Measurements from ENCODE around the gene SCUBE3. TPM values are rescaled to one million over a fixed set of nuclear protein-coding genes. Genes with fewer than 3 reads are reported as not detected.

SCUBE3 gene
- total and polyA plus RNA-seq, 2 of the 13 experiments (the other 11 are each of a cell fraction or from before 2014, with no cell fraction given) = not detected

- TF ChIP-seq POGK (CRISPR knock-in tag; conservative IDR thresholded peaks at IDR 0.05) (peak; percentile 88; the same call in 1 of the 2 replicates), HIC2 (CRISPR knock-in tag; IDR thresholded peaks at IDR 0.05; ENCODE audit: low read depth) (peak; percentile 77; the same call in 1 of the 2 replicates), MXD4 (CRISPR knock-in tag; IDR thresholded peaks at IDR 0.05) (peak; percentile 63), ZNF7 (CRISPR knock-in tag; IDR thresholded peaks at IDR 0.05) (no peak), HMGXB4 (CRISPR knock-in tag; IDR thresholded peaks at IDR 0.05; ENCODE audit: borderline replicate concordance in 1 of 2, low read depth in 1 of 2) (peak; percentile 99), CREB1 (IDR thresholded peaks at IDR 0.05) (no peak), CREB1 (CRISPR knock-in tag; IDR thresholded peaks at IDR 0.05) (no peak), KLF11 (CRISPR knock-in tag; IDR thresholded peaks at IDR 0.05) (no peak; the same call in 1 of the 2 replicates), IKZF5 (CRISPR knock-in tag; IDR thresholded peaks at IDR 0.05) (peak; percentile 83), SALL2 (CRISPR knock-in tag; IDR thresholded peaks at IDR 0.05) (peak; percentile 92; the same call in 1 of the 2 replicates), NCOA5 (CRISPR knock-in tag; IDR thresholded peaks at IDR 0.05) (no peak), GPBP1L1 (CRISPR knock-in tag; IDR thresholded peaks at IDR 0.05) (no peak), ZNF660 (CRISPR knock-in tag; IDR thresholded peaks at IDR 0.05; ENCODE audit: borderline replicate concordance, low read depth) (no peak; the same call in 1 of the 2 replicates), ARID2 (CRISPR knock-in tag; IDR thresholded peaks at IDR 0.05; ENCODE audit: borderline replicate concordance) (peak; percentile 88; the same call in 1 of the 2 replicates), ZNF292 (CRISPR knock-in tag; IDR thresholded peaks at IDR 0.05; ENCODE audit: borderline replicate concordance, low read depth) (peak; percentile 89), ZFP1 (CRISPR knock-in tag; IDR thresholded peaks at IDR 0.05) (0 out of 2 replicates have a peak, but pooled peaks have one; percentile 38), ETS1 (CRISPR knock-in tag; IDR thresholded peaks at IDR 0.05) (no peak)
Observed at GRCh38 chr6:35297601-35298481, 84.1 kb downstream of the SCUBE3 start, which contains the start of gene DEF6 (continued).
